HG03457 (cell line): ENCODE results near the gene ZC3HAV1.
A peak's percentile ranks its signal among the peaks of the same experiment; 100 is the strongest.
"Not testable (repeated sequence)": the region's sequence is repeated elsewhere in the genome, so short reads cannot be mapped to it uniquely, and the experiment has no call there.

Experiments
- ATAC-seq: cut with Tn5 transposase; IDR thresholded peaks from one replicate; pipeline ENCODE4 v1.9.1; 2021; ENCODE audit warnings: moderate number of reproducible peaks; ENCODE audit not compliant: unreplicated experiment

The ZC3HAV1 gene

DNA sequence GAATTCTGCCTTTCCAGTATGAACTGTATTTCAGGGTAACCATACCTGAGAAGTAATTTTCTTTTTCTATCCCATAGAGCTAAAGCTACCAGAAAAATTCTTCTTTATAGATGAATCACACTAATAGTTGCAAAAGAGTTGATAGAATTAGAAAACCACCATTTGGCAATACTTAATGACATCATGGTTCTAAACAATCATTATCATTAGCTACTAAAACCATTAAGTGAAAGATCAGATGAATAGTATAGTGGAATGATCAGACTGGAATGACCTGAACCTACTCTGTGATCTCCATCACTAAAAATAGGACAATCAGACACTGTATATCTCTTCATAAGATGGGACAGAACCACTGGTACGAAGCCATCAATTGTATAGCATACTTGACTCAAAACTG lies 53.8 kb downstream of the ZC3HAV1 start:
- no peak for ATAC-seq

DNA sequence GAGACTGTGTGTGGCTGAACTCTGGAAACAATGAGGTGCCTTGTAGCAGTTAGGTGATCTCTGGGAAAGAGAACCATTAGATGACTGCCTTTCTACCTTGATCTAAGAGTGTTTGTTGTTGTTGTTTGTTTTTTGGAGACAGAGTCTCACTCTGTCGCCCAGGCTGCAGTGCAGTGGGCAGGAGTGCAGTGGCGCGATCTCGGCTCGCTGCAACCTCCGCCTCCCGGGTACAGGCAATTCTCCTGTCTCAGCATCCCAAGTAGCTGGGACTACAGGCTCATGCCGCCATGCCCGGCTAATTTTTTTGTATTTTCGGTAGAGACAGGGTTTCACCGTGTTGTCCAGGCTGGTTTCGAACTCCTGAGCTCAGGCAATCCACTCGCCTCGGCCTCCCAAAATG lies 54.9 kb downstream of the ZC3HAV1 start:
- not testable (repeated sequence) for ATAC-seq

DNA sequence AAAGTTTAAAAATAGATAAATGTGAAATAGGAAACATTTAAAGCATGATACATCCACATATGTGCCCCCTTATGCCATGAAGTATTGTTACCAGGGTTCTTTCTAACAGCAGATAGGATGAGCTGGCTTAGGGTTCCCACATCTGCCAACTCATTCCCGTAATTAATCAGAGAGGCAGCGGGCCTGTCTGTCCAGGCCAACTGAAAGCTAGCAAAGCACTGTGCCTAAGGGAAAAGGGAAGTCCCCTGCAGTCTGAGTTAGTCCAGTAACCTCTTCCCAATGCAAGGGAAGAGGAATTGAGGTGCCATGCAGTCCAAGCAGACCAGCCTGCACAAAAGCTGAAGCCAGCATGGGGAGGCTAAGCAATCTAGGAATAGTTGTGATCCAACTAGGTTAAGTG lies 55.4 kb downstream of the ZC3HAV1 start:
- no peak for ATAC-seq

DNA sequence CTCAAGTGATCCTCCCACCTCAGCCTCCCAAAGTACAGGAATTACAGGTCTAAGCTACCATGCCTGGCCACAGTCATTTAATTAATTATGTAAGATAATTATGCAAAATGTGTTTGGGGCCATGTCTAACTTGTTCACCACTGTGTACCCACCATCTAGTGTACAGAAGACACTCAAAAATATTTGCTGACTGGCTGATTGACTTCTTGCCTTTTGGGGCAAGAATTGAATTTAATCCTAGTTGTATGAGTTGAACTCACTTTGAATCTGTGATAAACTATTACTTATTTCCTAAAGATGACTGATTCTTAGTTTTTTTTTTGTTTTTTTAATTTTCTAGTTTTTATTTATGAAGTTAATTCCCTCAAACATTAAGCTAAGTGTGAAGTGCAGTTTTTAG lies 57.9 kb downstream of the ZC3HAV1 start:
- no peak for ATAC-seq

DNA sequence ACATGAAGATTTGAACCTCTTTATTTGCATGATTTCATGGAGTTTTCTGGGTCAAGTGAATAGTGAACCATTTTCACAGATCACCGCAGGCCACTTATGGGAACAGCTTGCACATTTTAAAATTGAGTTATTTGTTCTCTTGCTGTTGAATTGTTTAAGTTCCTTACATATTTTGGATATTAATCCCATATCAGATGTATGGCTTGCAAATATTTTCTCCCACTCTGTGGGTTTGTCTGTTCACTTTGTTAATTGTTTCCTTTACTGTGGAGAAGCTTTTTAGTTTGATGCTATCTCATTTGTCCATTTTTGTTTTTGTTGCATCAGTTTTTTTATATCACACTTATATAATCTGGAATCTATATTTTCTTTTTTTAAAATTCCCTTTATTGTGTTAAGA lies 59.6 kb downstream of the ZC3HAV1 start:
- ATAC-seq, result no peak

DNA sequence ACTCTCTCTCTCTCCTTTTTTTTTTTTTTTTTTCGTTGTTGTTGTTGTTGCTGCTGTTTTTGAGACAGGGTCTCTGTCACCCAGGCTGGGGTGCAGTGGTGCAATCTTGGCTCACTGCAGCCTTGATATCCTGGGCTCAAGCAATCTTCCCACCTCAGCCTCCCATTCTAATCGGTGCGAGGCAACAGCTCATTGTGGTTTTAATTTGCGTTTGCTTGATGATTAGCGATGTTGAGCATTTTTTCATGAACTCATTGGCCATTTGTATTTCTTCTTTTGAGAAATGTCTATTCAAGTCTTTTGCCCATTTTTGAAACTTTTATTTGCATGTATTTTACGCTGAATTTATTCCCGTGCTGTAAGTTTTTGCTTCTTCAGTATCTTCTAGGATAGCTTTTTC lies 60.4 kb downstream of the ZC3HAV1 start:
- no peak for ATAC-seq

DNA sequence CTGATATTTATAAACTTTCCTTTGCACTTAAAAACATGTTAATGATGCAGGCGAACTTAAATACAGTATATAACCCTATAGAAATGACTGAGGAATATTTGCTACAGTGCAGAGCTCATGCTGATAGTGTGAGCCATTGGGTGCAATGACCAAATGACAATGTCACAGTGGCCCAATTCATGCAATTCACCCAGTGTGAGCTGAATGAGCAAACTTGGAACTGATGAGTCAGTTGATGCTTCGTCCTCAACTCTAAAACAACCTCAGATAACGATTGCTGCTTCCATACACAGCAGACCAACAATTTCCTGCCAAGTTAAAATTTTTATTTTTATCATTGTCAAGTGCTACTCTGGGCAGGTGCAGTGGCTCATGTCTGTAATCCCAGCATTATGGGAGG lies 61.5 kb downstream of the ZC3HAV1 start:
- ATAC-seq, result no peak

DNA sequence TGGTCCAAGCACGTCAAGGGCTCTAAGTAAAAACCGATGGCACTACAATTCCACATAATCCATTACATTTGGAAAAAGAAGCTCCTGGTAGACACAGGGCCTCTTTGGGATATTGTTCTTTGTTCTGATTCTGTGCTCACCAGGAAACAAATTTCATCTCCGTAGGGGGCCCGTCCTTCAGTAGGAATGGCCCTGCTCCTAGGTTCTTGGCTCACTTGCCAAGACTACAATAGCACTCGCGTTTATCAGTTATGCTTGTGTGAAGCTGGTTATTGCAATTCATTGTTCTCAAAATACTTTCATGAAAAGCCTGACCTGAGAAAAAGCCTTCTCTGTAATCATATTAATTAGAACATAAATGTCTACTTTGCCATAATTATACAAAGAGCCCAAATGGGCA lies 63.4 kb downstream of the ZC3HAV1 start:
- no peak for ATAC-seq

DNA sequence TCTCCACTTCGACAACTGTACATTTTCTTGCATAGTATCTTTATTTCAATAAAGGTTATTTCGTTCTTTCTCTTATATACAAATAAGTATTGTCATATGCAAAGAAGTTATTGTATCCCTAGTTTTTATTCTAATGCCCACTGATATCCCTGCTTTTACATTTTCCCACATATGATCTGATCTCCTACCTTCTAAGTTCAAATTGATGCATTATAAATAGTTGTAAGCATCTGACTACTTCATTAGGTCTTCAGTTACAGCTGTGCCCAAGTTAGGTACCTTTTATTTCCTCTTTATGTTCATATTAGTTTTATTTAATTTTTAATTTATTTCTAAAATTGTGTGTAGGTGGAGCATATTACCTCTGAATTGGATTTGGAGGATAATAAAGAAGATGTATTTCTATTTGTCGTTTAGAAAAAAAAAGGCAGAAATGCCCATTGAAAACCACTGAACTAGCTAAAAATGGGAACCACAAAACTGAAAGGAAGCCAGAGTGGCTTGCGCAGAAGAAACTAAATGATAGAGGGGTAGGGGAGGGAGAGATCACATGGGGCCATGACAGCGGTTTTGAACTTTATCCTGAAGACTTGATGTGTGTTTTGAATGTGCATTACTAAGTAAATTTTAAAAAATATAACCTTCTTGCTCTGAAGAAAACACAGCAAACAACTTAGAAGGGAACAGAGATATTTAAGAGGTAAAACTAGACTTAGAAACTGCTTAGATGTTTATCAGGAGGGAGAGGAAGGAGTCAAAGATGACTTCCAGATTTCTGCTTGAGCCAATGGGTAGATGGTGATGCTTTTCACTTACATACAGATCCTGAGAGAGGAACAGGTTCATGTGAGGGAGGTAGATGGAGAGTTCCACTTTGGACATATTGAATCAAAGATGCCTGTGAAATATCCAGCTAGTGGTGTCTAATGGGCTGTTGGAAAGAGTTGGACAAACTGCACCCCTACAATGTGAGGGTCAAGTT lies 64.4 kb downstream of the ZC3HAV1 start:
- no peak for ATAC-seq

DNA sequence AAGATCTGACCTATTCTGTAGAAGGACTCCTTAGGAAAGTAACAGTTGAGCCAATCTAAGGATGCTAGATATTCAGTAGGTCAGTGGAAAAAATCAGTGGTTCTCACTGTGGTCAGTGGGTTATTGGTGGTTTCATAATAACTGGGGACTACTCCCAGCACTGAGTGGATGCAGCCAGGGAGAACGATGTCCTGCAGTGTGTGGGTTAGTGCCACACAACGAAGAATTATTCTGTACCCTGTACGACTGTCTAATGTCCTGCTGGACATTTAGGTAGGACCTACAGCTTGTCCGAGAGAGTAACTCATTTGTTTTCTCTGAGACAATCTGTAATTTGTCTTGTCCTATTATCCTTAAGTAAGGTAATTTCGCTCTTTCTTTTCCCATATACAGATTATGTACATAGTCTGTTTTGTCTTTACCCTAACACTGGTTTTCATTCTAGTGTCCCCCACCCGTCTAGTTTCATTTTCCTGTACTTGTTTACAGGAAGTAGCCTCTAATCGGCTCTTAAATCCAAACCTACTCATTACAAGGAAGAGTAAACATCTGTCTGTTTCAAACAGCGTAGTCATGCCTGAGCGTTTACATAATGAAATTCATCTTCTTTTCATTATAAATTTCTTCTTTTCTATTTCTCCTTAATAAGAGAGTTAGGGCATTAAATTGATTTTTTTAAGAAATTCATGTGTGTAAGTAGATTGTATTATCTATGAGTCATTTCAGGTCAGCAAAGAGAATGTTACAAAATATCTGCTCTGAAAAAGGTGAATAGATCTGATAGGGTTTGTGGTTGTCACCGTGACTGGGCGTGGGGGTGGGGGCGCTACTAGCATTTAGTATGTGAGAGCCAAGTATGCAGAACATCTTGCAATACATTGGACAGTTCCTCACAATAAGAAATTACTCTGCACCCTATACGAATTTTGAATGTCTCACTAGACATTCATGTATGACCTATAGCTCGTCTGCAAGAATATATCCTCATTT lies 65.4 kb downstream of the ZC3HAV1 start:
- ATAC-seq, result no peak

DNA sequence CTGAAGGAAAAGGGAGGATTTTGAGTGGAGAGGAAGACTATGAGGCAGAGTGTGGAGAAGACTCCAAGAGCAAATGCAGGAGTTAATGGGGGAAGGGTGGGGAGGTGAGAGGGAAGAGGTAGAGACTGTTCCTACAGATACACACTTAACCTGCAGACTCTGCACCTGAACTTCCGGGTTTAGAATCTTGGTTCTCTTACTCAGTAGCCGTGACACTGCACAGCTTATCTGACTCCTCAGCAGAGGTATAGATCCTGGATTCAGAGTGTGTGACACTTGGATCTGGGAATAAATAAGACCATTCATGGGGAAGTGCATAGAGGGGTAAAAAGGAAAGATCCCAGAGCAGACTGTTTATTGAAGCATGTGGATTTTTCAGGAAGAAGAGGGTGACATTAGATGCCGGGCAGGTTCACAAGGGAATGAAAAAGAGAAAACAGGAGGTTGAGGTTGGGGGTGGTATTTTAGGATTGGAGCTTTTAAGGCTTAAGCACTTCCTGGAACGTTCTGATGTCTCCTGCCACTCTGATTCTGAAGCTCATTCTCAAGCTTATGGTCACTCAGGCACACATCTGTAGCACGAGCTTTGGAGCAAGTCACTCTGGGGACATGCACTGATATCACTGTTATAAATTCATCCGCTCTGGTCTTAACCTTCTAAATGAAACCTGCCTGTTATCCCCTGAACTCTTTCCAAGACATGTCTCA lies 68.0 kb downstream of the ZC3HAV1 start:
- no peak for ATAC-seq

DNA sequence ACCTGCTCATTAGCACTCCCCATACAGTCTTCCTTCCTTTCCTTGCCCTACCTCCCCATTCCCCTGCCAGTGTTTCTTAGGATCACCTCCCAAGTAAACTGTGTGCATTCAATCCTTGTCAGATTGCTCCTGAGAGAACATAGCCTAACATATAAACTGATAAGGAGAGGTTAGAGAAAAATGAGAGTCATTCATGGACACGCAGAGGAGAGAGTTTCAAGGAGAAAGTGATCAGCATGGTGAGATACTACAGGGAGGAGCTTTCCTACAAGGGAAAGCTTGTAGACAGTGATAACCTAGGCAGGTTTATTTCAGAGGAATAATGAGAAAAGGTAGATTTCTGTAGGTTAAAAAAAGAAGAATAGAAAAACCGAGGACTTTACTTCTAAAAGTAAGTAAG lies 70.8 kb downstream of the ZC3HAV1 start:
- ATAC-seq, result no peak

DNA sequence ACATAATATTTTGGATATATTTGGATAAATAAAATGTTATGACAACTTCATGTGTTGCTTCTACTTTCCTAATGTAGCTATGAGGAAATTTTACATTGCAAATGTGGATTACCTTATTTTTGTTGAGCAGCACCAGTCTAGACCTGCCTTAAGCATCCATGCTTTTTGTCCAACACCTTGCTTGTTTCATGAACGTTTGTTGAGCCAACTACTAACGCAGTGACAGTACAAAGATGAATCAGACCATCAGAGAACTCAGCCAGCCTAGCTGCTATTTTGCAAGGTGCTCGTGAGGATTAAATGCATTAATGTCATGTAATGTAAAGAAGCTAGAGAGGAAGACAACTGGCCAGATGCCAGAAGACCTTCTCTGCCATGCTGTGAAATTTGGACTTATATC lies 72.6 kb downstream of the ZC3HAV1 start:
- no peak for ATAC-seq

DNA sequence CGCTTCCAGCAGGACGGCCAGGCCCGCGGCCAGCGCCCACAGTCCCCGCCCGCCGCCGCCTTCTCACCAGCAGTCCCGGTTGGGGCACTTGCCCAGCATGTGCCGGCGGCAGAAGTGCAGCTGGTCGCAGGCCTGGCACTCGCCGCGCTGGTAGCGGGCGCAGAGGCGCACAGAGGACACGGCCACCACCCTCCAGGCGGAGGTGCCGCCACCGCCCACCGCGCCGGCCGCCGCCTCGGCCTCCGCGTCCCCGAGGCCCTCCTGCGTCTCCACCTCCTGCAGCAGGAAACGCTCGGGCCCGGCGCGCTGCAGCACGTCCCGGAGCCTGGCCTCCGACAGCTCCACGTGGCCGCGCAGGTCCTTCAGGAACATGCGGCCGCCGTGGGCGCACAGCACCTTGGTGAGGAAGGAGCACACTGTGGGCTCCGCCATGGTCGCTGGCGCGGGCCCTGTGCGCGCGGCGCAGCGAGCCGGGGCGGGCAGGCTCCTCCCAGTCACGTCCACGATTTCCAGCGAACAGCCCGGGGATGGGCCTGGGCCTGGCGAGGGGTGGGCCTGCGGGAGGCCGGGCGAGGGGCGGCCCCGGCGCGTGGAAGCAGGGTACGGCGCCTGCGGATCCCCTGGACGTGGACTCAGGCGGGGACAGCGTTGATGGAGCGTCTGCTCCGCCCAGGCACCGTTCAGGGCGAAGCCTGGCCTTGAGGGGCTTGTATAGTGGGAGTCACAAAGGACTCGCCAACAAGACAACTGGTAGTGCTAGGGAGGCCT lies 73.8 kb downstream of the ZC3HAV1 start, which contains the start of gene ZC3HAV1L:
Gene ZC3HAV1L, minus strand, starts transcription at position 457 of the 768 bp plus-strand sequence. Its CDS starts 25 bp downstream, at position 432.
- peak; percentile 85 for ATAC-seq

DNA sequence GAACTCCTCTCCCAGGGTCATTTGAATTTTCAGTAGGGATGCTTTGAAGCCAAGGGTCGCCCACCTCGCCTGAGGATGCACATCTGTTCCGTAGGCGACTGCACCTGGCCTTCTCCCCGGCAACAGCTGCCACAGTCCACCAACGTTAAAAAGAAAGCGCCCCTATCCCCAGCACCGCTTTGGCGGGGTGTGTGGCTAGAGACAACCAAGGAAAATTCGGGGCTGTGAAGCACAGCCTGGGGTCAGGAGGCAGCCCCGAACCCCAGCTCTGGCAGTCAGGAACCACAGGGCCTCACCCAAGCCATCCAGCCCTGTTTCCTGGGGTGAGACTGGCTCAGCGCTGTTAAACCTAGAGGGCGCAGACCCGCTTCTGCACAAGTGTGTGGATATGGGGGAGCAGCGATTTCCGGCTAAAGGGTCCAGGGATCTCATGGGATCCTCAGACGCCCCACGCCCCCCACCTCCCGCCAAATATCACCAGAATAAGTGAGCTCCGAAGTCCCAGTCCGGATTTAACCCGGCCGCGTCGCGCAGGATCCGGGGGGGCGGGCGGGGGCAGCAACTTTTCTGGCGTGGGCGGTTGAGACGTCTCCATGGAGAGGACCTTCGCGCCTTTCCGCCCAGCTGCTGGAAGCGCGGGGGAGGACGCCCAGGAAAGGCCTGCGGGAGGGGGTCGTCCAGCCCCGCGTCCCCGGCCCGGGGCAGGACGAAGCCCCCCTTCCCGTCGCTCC lies 74.5 kb downstream of the ZC3HAV1 start:
- ATAC-seq, result peak; percentile 16

DNA sequence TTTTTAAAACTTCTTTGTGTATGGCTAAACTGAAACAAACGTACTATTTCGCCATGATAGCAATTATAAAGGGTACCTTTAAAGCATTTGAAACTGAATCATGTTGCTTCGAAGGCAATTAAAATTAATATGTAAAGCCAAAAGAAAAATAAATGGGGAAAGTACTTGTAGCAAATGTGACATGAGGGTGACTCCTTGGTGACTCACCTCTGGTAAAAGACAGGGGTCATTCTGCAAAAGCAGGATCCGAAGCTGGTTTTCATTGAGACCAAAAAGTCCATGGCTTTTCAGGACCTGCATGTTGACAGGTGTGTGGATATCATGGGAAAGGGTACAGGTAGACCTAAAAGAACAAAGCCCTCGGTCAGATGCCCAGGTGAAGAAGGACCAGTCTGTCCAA lies 75.2 kb downstream of the ZC3HAV1 start:
- no peak for ATAC-seq

DNA sequence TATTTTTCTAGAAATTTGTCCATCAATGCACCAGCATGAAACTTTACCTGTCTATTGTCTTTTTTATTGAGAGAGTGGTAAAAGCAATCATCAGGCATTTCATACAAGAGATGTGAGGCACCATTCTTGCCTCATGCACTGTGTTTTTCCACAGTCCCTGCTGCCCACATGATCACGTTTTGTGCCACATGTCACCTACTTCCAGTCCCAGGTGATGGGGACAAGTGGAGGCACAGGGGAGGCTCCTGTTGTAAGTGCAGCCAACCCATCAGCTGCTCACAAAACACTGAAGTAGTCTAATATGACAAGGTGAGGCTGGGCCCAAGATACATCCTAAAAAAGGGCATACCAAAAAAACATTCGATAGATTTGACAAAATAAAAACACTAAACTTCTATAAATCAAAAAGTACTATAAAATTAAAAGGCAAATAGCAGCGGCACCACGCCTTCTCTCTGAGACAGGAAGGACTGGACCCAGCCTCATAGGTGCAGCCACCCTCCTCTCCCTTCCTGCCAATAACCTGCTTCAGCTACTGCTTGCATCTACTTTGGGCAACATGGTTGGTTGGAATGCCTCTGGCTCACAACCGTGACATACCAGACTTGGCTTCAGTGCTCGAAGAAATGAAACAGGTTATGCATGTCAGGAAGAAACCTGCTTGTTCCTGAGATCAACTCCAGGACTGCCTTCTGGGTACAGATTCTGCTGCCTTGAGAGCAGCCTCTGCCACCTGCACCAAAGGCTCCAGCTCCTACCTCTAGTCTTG lies 76.0 kb downstream of the ZC3HAV1 start:
- ATAC-seq, result no peak

DNA sequence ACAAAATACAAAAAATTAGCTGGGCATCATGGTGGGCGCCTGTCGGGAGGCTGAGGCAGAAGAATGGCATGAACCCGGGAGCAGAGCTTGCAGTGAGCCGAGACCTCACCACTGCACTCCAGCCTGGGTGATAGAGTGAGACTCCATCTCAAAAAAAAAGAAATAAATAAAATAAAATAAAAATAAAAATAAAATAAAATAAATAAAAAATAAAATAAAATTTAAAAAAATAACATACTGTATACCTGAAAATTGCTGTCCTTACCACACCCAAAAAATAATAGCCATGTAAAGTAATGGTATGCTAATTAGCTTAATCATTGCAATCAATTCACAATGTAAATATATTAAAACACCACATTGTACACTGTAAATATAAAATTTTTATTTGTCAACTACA lies 77.0 kb downstream of the ZC3HAV1 start:
- no peak for ATAC-seq

DNA sequence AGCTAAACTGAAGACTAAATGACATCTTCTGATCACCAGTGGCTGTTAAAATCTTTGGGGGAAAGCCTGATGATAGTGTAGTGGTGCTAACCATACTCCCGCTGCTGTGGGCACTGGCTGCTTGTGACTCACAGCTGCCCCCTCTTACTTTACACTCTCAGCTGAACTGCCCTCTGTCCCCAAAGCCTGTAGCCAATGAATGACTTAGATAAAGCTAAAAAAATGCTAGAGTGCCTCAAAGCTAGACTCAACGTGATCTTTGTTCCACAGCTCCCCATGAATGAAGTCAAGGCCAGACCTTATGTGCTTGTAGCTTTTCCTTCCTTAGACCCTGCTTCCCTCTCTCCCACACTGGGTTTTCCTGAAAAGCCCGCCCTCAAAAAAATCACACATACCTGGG lies 80.2 kb downstream of the ZC3HAV1 start:
- ATAC-seq, result no peak
